Esophagus squamous epithelium (tissue), 5 donors: ENCODE results near the gene SAPCD2. TPM values are rescaled to one million over a fixed set of nuclear protein-coding genes. Genes with fewer than 3 reads are reported as not detected.

ENCODE experiments used
- DNase-seq: peaks from one replicate; lab custom pipeline; 2025; lab: John Stamatoyannopoulos, UW
- H3K27ac ChIP-seq, 4 donors: fragments of 200-600 bp; sonication (generic); one replicate each; pipeline ENCODE4 v1.5.1; 2016 to 2019; ENCODE audit warnings: mild to moderate bottlenecking in 1 of 4
- H3K27me3 ChIP-seq, 4 donors: fragments of 200-600 bp; sonication (generic); 1 replicate in 3 of 4; 2 replicates in 1 of 4; pipeline versions ENCODE4 v1.5.1 to v1.6.0; 2017 to 2021; ENCODE audit warnings: antibody characterized with exemption in 1 of 4
- H3K36me3 ChIP-seq, 3 donors: fragments of 200-600 bp; sonication (generic); one replicate each; pipeline ENCODE4 v1.5.1; 2016 to 2019
- H3K4me1 ChIP-seq, 3 donors: fragments of 200-600 bp; sonication (generic); one replicate each; pipeline ENCODE4 v1.5.1; 2017 to 2019
- H3K4me3 ChIP-seq, 4 donors: fragments of 200-600 bp; sonication (generic); 1 replicate in 3 of 4; 2 replicates in 1 of 4; pipeline ENCODE4 v1.5.1; 2016 to 2019; ENCODE audit warnings: mild to moderate bottlenecking in 2 of 4, moderate library complexity in 1 of 4
- H3K9me3 ChIP-seq, 3 donors: fragments of 200-600 bp; sonication (generic); one replicate each; pipeline ENCODE4 v1.5.1; 2016 to 2019
- POLR2A ChIP-seq, 4 donors: fragments of 450-650 bp; IDR thresholded peaks; one replicate each; pipeline ENCODE4 v1.6.1; 2017; ENCODE audit warnings: antibody characterized with exemption in 4 of 4, mild to moderate bottlenecking in 4 of 4, moderate library complexity in 3 of 4
- WGBS, 2 donors: methylation state at CpG; one replicate each; pipeline ENCODE4 v1.1.5; 2018; 5-methylcytosine and 5-hydroxymethylcytosine counted together
- intact Hi-C: fragments of 100-400 bp; cut with DNase I; formaldehyde crosslinking; loops from one replicate; pipeline ENCODE4 v1.15.0; 2022
- total RNA-seq, 4 donors: library from RNA; depleted of rRNA; stranded (reverse); fragments of >200 nt; gene quantifications; one replicate each; pipeline ENCODE4 v1.1.0, GENCODE V29; 2016
- TF ChIP-seq, protein P1 (sequence below), 6 experiments: fragments of 450-650 bp in 4 of 6; fragments of 200-600 bp in 2 of 6; sonication (generic) in 2 of 6; IDR thresholded peaks; one replicate each; pipeline ENCODE4 v1.5.1; 2016 to 2019; ENCODE audit warnings: antibody characterized with exemption in 6 of 6, mild to moderate bottlenecking in 4 of 6, moderate library complexity in 4 of 6
- donor health status: DM: yes; HTN: yes; CAD: no.

The SAPCD2 gene
- total RNA-seq, 4 donors from 2014 or later: 8.2 to 21.2 (median 14.7) TPM

- no peak for DNase-seq
- Histone ChIP-seq H3K27me3 (peaks cover 0 to 80% (median 21%) of the 10 kb centered on the region in 4 donors), H3K9me3 (no peaks in the 10 kb centered on the region), H3K36me3 (no peaks in the 10 kb centered on the region), H3K4me1 (peaks cover 24 to 58% (median 33%) of the 10 kb centered on the region in 3 donors), H3K4me3 (peak within 1 kb of the TSS; percentile 35 to 76 (median 54)), H3K27ac (peak within 1 kb of the TSS; percentile 52 to 86 (median 66))
- TF ChIP-seq, protein P1, sequence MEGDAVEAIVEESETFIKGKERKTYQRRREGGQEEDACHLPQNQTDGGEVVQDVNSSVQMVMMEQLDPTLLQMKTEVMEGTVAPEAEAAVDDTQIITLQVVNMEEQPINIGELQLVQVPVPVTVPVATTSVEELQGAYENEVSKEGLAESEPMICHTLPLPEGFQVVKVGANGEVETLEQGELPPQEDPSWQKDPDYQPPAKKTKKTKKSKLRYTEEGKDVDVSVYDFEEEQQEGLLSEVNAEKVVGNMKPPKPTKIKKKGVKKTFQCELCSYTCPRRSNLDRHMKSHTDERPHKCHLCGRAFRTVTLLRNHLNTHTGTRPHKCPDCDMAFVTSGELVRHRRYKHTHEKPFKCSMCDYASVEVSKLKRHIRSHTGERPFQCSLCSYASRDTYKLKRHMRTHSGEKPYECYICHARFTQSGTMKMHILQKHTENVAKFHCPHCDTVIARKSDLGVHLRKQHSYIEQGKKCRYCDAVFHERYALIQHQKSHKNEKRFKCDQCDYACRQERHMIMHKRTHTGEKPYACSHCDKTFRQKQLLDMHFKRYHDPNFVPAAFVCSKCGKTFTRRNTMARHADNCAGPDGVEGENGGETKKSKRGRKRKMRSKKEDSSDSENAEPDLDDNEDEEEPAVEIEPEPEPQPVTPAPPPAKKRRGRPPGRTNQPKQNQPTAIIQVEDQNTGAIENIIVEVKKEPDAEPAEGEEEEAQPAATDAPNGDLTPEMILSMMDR (IDR thresholded peaks at IDR 0.05): peak; percentile 57 to 91 (median 83)
- peak in 2 of 4 donors; percentile 17 to 22 for TF ChIP-seq POLR2A (IDR thresholded peaks at IDR 0.05)
- intact Hi-C loops: loop anchor here (5.0 kb wide), 1 partner anchor 259 kb away; no protein-coding TSS in a partner anchor
- 0% methylated on average over 9 to 40 of the region's 57 CpGs for WGBS, 2 donors
These were observed 24.1 kb downstream of the SAPCD2 start, which contains the start of gene NPDC1 for GRCh38 chr9:137046088-137046787. NPDC1 (minus strand) TSS chr9:137046177; CDS start chr9:137045989, 188 bp downstream.

DNA sequence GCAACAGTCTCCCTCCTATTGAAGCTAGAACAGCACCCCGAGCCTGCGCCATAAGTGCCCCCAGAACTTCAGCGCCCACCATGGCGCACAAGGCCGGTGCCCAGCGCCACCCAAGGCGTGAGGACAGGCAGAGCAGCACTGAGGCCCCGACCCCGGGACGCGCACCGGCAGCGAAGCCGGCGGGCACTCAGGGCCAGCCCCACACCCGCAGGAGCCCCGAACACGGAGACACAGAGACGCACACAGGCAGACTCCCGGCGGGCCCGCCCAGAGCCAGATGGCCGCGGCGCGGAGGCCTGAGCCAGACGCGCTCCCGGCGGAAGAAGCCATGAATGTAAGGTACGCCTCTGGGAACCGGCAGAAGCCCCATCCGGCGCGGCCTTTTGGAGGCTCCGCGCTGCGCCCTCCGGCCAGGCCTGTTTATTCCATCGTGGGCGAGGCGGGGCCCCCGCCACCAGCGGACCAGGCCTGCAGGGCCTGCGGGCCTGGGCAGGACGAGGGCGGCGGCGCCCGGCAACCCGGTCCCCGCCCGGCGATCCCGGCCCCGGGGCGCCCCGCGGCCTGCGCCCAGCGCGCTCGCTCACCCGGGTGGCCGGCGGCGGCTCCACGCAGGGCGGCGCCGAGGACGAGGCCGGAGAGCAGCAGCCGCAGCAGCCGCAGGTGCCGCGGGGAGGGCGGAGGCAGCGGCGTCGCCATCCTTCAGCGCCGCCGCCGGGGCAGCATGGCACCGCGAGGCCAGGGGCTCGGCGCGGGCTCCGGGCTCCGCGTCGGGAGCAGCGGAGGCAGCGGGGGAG lies 24.9 kb downstream of the SAPCD2 start:
- Histone ChIP-seq H3K4me1 (peaks cover 24 to 62% (median 33%) of the 10 kb centered on the region in 3 donors), H3K36me3 (peaks cover 0 to 4% (median 0%) of the 10 kb centered on the region in 3 donors), H3K4me3 (peak overlapping the region; percentile 35 to 76 (median 54)), H3K27me3 (peaks cover 0 to 73% (median 21%) of the 10 kb centered on the region in 4 donors), H3K9me3 (no peaks in the 10 kb centered on the region), H3K27ac (peak overlapping the region; percentile 44 to 86 (median 66))
- 0 to 2% methylated on average over 3 to 23 of the region's 96 CpGs for WGBS, 2 donors
- no peak for DNase-seq
- no peak for TF ChIP-seq POLR2A (IDR thresholded peaks at IDR 0.05)
- TF ChIP-seq, protein P1 (IDR thresholded peaks at IDR 0.05): no peak
- intact Hi-C loops: loop anchor here (5.0 kb wide), 1 partner anchor 258 kb away; no protein-coding TSS in a partner anchor

GRCh38 chr9:137044502-137045177 lies 25.7 kb downstream of the SAPCD2 start:
- no peak for DNase-seq
- TF ChIP-seq, protein P1 (IDR thresholded peaks at IDR 0.05): no peak
- no peak for TF ChIP-seq POLR2A (IDR thresholded peaks at IDR 0.05)

DNA sequence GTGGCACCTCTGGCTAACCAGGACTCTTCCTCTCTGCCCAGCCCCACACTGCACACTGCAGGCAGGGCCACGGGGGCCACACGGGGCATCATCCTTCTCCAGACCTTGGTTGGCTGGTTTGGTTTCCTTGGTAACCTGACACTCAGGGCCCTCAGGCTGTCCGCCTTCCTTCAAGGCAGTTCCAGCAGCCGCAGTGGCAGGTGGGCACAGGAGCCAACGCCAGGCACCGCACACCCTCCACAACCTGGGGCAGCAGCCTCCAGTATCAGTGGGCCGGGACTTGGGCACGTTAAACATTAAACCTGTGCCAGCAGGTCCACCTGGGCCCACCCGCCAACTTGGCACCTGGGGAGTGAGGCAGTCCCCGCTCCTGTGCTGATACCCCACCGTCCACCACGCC lies 26.3 kb downstream of the SAPCD2 start:
- Histone ChIP-seq H3K36me3 (peaks cover 0 to 18% (median 5%) of the 10 kb centered on the region in 3 donors), H3K4me3 (peak overlapping the region in 3 of 4 donors; percentile 48 to 76 (median 60)), H3K4me1 (peaks cover 24 to 58% (median 33%) of the 10 kb centered on the region in 3 donors), H3K27ac (peak overlapping the region; percentile 11 to 86 (median 71)), H3K27me3 (peaks cover 0 to 58% (median 15%) of the 10 kb centered on the region in 4 donors), H3K9me3 (no peaks in the 10 kb centered on the region)
- 46% methylated on average over 4 of the region's 12 CpGs; no CpG with 5 or more reads in 1 of the 2 donors for WGBS, 2 donors
- intact Hi-C loops: no loop called here
- DNase-seq: no peak
- TF ChIP-seq POLR2A (IDR thresholded peaks at IDR 0.05): no peak
- TF ChIP-seq, protein P1 (IDR thresholded peaks at IDR 0.05): no peak

More at GRCh38 chr9:137044502-137045177, 25.7 kb downstream of the SAPCD2 start:
- Histone ChIP-seq H3K27me3 (peaks cover 0 to 64% (median 20%) of the 10 kb centered on the region in 4 donors), H3K9me3 (no peaks in the 10 kb centered on the region), H3K27ac (peak overlapping the region; percentile 11 to 86 (median 71)), H3K4me3 (peak overlapping the region; percentile 35 to 76 (median 54)), H3K4me1 (peaks cover 24 to 64% (median 33%) of the 10 kb centered on the region in 3 donors), H3K36me3 (peaks cover 0 to 12% (median 2%) of the 10 kb centered on the region in 3 donors)
- WGBS, 2 donors: 6 to 7% methylated on average over 6 to 7 of the region's 18 CpGs
- intact Hi-C loops: loop anchor here (5.0 kb wide), 1 partner anchor 257 kb away; no protein-coding TSS in a partner anchor
